HG02610 (cell line): ENCODE data around the gene CMYA5.
"Not testable (repeated sequence)": the region's sequence is repeated elsewhere in the genome, so short reads cannot be mapped to it uniquely, and the experiment has no call there.

ENCODE experiments used
- ATAC-seq: cut with Tn5 transposase; IDR thresholded peaks from one replicate; pipeline ENCODE4 v1.9.1; 2021; ENCODE audit warnings: mild to moderate bottlenecking, moderate library complexity; ENCODE audit not compliant: unreplicated experiment

Gene CMYA5

DNA sequence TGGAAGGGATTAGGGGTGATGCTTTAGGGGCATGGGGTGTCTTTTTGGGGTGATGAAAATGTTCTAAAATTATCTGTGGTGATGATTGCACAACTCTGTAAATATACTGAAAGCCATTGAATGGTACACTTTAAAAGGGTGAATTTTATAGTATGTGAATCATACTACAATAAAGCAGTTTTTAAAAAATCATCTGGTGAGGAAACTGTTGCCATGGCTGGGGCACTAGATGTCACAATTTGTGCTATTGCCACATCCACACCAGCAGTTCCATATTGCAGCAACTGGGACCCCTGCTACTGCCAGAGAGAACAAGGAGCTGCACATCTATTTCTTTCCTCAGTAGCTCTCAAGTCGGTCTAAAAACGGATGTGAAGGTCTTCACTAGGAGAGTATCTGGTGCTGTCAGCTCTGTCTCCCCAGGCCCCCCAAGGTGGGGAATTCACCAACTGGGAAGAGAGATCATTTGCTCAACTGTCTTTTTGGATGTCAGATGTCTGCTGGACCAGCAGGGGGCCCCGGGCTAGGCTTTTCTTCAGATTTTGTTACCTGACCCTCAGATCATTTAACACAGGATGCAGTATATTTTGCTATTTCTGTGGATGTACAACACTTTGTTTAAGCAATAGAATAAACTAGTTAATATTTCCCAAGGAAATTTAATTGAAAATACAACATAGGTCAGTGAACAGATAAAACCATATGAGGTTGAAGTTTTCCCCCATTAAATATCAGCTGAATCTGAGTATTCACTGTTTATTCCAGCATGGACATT, 13.2 kb downstream of the CMYA5 start:
- no peak for ATAC-seq

DNA sequence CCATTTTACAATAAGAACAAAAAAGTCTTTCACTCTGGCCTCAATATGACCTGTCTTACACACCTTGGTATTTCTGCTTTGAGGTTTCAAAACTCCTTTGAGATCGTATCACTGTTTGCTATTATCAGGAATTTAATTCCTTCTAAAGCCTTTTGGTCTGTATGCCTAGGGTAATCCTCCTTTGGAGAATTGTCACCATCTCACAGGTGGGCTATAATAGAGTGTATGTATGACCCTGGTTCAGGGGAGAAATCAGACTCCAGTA, 13.7 kb downstream of the CMYA5 start:
- no peak for ATAC-seq

DNA sequence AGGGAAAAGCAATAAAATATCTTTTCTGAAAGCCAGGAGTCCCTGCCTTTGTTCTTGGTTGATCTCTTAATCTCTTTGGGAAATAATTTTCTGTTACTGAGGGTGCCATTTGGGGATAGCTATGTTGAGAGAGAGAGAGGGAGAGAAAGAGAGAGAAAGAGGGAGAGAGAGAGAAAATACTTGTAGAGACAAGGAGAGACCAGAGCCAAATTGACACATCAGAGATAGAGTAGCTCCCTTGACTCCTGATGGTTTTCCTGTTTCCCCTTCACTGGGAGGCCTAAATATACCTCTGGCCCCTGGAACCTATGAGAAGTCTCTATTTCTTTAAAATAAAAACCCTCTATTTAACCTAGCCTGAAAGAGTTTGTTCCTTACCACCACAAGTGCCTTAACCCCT, 14.9 kb downstream of the CMYA5 start:
- no peak for ATAC-seq

DNA sequence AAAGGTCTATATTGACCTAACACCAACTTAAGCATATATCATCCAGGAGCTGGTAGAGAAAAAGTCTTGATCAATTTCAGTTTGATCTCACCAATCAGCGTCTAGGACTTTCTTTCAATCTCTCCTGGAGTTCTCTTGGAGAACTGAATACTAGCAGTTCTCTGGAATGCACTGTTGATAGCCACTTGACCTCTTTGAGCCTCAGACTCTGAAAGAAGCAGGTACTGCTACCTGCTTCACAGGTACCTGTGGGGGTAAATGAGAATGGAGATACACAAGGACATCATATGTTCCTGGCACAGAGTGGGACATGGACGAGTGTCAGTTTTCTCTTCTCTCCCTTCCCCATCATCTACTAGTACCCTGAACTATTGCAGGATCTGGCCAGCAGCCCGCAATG, 16.0 kb downstream of the CMYA5 start:
- no peak for ATAC-seq

DNA sequence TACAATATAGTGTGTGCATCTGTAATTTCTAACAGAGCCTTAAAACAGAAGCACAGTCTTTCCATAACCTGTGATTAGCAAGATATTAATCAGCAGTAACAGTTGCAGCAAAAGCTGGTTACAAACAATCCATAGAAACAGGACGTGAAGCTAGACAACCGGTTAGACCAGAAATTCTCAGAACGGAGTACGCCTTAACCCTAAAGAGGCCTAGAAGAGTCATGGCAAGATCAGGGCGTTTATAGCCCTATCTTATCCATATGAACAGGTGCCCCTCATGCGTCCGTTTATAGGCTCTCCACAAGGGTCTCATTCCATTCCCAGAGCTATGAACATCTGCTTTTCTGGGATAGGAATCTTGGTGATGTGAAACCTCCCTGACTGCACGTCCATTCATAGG, 16.7 kb downstream of the CMYA5 start:
- ATAC-seq = not testable (repeated sequence)

DNA sequence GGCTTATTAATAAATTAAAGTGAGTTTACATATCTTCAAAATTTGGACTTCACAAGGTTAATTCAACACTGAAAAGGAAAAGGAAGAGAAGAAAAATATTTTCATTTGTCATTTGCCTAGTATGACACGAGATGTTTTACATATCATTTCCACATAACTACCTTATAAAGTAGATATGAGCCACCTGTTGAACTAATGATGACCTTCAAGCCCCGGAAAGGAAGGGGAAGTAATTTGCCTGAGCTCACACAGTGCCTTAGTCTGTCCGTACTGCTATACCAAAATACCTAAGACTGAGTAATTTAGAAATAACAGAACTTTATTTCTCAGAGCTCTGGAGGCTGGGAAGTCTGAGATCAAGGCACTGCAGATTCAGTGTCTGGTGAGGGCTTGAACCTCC, 17.9 kb downstream of the CMYA5 start:
- ATAC-seq = no peak

DNA sequence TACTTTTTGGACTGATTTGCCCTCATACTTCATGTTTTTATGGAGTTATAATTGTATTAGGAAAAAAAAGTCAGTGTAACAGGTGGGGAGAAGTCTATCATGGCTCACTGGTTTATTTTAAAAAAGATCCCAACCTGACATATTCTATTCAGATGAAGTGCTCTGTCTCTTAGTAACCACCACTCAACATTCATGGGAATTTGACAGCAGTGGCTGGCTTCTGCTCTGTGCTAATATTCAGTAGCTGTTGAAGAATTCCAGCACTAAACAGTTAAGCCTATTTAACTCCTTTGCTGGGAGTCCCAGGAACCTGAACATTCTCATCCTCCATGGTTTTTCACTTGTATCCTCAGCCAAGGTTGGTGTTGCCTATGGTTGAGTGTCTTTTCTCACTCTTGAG, 23.1 kb downstream of the CMYA5 start:
- ATAC-seq = no peak

DNA sequence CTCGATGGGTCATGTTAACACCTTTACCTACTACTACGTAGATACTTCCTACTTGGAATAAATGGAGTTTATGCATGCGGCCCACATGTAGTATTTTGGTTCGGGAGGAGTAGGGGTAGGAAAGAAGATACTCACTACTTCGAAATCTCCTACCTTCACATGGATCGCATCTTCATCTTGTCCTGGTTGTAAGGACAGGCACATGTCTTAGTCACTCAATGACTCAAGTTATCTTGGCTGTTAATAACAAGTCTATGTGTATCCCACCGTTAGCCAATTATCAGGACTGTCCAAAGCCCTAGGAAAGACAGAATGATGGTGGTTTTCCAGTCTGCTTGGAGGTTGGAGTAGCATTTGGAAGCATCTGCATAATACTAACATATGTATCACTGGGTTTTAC, 24.1 kb downstream of the CMYA5 start:
- ATAC-seq = no peak

DNA sequence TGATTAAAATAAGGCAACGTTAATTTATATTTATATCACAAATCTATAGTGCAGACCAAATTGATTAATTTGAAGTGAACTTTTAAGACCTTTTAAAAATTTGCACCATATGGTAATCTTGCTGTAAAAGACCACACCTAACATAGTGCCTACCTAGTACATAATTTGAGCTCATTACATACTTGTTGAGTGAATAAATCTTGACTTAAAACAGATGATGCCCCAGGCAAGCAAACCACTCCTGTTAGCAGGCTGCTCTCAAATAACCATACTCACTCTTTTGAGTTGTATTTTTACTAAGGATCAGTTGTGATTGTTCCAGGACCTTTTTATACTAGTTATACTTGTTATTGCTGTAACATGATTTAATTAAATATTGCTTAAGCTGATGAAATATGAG, 27.2 kb downstream of the CMYA5 start:
- no peak for ATAC-seq

DNA sequence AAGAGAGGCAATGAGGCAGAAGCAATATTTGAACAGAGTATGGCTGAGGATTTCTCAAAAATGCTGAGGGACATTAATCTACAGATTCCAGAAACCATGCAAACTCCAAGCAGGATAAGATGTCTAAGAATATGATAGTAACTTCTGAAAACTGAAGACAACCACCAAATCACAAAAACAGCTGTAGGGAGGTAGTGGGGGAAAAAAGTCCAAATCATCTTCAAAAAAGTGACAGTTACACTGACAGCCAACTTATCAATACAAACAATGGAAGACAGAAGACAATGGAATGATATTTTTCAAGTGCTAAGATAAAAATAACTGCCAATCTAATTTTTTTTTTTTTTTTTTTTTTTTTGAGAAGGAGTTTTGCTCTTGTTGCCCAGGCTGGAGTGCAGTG, 30.5 kb downstream of the CMYA5 start:
- ATAC-seq = no peak

DNA sequence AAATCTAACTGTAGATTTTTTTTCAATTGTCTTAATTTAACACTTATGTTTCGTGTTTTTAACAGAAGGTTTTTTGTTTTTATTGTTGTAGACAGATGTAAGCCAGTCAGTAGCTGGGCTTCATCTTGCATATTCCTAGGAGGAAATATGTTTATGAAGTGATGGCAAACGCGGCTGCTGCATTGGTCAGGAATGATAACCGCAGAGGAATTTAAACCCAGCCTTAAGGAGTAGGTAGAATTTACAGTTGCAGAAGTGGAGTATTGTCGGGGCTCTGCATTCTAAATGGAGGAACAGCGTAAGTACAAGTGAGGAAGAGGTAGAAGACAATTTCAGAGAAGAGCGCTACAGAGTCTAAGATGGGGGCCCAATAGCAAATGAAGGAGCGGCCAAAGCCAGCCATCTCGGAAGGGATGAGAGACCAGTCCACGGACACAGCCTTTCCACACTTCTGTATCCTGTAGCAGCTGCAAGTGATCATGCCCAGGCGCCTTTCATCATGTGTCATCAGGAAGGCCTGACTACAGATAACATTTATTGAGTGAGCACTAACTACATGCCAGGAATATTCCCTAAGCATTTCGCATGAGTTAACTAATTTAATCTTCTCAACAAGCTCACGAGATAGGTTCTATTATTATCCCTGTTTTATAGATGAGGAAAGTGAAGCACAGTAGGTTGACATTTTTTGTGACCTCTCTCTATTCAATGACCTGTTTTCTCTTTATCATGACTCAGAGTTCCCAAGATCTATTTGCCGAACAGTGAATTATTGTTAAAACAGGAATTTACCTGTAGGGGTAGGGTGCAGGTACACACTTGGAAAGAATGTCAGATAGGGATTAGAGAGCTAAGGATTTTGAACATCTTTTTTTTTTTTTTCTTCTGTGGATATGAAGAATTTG, 38.1 kb downstream of the CMYA5 start:
- ATAC-seq = no peak

DNA sequence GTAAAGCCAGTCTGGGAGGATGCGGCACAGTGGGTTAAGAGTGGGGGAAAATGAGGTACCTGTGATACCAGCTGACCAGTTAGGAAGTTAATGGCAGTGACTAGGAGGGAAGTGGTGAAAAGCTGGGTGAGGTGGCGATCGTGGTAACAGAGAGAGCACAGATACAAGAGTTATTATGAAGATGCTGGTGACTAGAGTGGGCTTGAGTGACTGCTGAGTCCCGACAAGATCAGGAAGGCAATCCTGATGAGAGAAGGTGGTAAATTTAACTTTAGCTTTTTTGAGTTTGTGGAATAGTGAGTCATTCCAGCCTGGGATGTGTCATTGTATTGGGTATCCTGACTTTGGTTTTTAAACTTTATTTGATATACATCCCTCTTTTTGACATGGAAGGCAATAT, 38.8 kb downstream of the CMYA5 start:
- no peak for ATAC-seq

DNA sequence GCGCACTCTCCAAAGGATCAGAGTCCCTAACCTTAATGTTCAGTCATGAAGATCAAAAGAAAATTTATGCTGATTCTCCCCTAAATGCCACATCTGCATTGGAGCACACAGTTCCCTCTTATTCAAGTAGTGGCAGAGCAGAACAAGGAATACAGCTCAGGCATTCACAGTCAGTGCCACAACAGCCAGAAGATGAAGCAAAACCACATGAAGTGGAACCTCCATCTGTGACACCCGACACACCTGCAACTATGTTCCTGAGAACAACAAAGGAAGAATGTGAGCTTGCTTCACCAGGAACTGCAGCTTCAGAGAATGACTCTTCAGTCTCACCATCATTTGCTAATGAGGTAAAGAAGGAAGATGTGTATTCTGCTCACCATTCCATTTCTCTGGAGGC, 40.0 kb downstream of the CMYA5 start:
- no peak for ATAC-seq

DNA sequence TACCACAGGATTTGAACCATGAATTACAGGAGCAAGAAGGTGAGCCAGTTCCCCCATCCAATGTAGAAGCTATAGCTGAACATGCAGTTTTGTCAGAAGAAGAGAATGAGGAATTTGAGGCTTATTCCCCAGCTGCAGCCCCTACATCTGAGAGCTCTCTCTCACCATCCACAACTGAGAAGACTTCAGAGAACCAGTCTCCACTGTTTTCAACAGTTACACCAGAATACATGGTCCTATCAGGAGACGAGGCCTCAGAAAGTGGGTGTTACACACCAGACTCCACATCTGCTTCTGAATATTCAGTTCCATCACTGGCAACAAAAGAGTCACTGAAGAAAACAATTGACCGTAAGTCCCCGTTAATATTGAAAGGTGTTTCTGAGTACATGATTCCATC, 40.9 kb downstream of the CMYA5 start:
- ATAC-seq = no peak

DNA sequence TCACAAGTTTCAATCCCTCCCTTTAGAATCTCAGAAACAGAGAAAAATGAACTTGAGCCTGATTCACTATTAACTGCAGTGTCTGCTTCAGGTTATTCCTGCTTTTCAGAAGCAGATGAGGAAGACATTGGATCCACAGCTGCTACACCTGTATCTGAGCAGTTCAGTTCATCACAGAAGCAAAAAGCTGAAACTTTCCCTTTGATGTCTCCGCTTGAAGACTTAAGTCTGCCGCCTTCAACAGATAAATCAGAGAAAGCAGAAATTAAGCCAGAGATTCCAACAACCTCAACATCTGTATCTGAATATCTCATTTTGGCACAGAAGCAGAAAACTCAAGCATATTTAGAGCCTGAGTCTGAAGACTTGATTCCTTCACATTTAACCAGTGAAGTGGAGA, 42.1 kb downstream of the CMYA5 start:
- no peak for ATAC-seq

DNA sequence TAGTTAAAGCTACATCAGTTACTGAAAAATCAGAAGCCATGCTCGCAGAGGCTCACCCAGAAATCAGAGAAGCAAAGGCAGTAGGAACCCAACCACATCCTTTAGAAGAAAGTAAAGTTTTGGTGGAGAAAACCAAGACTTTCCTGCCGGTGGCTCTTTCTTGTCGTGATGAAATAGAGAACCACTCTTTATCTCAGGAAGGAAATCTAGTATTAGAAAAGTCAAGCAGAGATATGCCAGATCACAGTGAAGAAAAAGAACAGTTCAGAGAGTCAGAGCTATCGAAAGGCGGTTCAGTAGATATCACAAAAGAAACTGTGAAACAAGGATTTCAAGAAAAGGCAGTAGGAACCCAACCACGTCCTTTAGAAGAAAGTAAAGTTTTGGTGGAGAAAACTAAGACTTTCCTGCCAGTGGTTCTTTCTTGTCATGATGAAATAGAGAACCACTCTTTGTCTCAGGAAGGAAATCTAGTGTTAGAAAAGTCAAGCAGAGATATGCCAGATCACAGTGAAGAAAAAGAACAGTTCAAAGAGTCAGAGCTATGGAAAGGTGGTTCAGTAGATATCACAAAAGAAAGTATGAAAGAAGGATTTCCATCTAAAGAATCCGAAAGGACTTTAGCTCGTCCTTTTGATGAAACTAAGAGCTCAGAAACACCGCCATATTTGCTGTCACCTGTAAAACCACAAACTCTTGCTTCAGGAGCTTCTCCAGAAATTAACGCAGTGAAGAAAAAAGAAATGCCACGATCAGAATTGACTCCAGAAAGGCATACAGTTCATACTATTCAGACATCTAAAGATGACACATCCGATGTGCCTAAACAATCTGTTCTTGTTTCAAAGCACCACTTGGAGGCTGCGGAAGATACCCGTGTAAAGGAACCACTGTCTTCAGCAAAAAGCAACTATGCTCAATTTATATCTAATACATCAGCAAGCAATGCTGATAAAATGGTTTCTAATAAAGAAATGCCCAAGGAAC, 47.2 kb downstream of the CMYA5 start:
- no peak for ATAC-seq

DNA sequence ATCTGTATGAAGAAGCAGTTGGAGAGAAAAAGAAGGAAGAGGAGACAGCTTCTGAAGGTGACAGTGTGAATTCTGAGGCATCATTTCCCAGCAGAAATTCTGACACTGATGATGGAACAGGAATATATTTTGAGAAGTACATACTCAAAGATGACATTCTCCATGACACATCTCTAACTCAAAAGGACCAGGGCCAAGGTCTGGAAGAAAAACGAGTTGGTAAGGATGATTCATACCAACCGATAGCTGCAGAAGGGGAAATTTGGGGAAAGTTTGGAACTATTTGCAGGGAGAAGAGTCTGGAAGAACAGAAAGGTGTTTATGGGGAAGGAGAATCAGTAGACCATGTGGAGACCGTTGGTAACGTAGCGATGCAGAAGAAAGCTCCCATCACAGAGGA, 48.7 kb downstream of the CMYA5 start:
- ATAC-seq = no peak

DNA sequence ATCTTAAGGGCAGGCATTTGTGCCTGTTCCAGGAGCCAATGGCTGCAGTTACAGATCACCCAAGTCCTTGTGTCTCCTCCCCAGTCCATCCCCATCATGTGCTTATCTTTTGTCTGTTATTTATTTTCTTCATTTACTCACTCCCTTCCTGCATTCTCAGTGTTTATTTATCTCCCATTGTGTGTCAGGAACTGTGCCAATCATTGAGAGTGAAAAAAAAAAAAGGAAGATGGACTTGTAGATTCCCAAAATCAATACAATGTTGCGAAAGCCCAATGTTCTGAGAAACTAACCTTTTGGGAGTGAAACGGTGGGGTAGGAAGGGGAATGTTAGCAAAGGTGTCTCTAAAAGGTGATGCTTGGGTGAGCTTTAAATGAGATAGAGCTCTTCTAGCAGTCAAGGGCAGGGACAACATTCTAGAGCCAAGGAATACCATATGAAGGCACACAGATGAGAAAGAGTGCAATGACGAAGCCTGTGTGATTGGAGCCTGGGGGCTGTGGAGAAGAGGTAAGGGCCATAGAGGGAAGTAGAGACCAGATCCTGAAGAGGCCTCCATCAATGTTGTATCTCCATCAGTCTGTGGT, 53.0 kb downstream of the CMYA5 start:
- ATAC-seq = no peak

DNA sequence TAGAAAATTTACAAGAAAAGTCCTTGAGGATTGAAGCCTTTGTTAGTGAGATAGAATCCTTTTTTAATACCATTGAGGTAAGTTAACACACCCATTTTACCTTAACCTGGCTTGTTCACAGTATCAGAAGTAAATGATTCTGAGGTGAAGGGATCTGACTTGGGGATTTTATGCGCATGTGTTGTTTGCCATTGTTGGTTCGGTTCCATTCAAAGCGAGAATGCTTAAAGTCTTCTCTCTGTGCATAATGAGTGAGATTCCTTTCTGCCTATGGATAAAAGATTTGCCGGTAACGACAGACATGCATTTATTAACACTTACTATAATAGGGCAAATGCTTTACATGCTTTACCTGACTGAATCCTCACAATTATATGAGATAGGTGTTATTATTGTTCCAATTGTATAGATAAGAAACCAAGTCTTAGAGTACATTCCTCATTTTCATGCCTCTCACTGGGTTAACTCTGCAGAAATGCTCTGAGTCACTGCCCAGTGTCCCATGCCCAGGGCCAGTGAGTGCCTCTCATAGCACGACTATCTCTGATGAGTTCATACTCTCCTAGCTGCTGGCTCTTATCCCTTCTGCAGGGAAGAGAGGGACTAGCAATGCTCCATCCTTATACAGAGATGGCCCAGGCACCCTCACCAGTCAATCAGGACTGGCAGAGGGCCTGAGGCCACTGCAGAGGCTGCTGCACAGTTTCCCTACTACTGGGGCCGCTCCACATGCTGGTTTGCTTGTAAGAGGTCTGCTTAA, 54.4 kb downstream of the CMYA5 start:
- no peak for ATAC-seq

DNA sequence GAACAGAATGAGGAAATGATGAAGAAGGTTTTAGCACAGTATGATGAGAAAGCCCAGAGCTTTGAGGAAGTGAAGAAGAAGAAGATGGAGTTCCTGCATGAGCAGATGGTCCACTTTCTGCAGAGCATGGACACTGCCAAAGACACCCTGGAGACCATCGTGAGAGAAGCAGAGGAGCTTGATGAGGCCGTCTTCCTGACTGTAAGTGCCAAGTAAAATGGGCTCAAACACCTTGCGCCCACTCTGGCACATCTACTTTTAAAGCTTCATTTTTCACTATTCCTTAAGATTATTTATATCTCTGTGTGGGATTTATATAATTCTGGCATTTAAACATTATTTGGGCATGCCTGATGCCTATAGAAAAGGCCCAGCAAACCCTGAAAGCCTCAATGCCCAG, 55.6 kb downstream of the CMYA5 start:
- no peak for ATAC-seq
